GM19468 (cell line): ENCODE measurements around the gene NAPB.

Experiments used
- ATAC-seq: cut with Tn5 transposase; IDR thresholded peaks from one replicate; pipeline ENCODE4 v1.9.1; 2021; ENCODE audit warnings: mild to moderate bottlenecking, moderate library complexity, moderate number of reproducible peaks; ENCODE audit not compliant: unreplicated experiment; ENCODE audit errors: extremely low read depth

NAPB gene

GRCh38 chr20:23408957-23409356 lies 12.3 kb downstream of the NAPB start:
- ATAC-seq, result no peak

GRCh38 chr20:23407781-23408464 lies 13.4 kb downstream of the NAPB start:
- no peak for ATAC-seq

- ATAC-seq, result no peak
Observed at GRCh38 chr20:23406880-23407279, 14.4 kb downstream of the NAPB start.

GRCh38 chr20:23404196-23404595 lies 17.1 kb downstream of the NAPB start:
- ATAC-seq, result no peak

GRCh38 chr20:23403751-23404150 lies 17.5 kb downstream of the NAPB start:
- no peak for ATAC-seq

- ATAC-seq, result no peak
Observed at GRCh38 chr20:23401051-23401450, 20.2 kb downstream of the NAPB start.

GRCh38 chr20:23399568-23400241 lies 21.6 kb downstream of the NAPB start:
- no peak for ATAC-seq

- ATAC-seq, result no peak
Observed at GRCh38 chr20:23397961-23398360, 23.3 kb downstream of the NAPB start.

GRCh38 chr20:23396950-23397627 lies 24.2 kb downstream of the NAPB start:
- ATAC-seq, result no peak

GRCh38 chr20:23393996-23394775 lies 27.1 kb downstream of the NAPB start:
- no peak for ATAC-seq

GRCh38 chr20:23391707-23392310 lies 29.5 kb downstream of the NAPB start:
- no peak for ATAC-seq

- ATAC-seq, result no peak
Observed at GRCh38 chr20:23390091-23390774, 31.1 kb downstream of the NAPB start.

GRCh38 chr20:23387118-23387443 lies 34.2 kb downstream of the NAPB start:
- ATAC-seq, result no peak

GRCh38 chr20:23386304-23387117 lies 34.8 kb downstream of the NAPB start:
- ATAC-seq, result no peak

- ATAC-seq, result no peak
Observed at GRCh38 chr20:23381876-23382275, 39.4 kb downstream of the NAPB start.

- no peak for ATAC-seq
Observed at GRCh38 chr20:23379772-23380171, 41.5 kb downstream of the NAPB start.

GRCh38 chr20:23375827-23376226 lies 45.5 kb downstream of the NAPB start:
- ATAC-seq, result no peak

GRCh38 chr20:23374441-23374840 lies 46.8 kb downstream of the NAPB start:
- no peak for ATAC-seq

- ATAC-seq, result no peak
Observed at GRCh38 chr20:23371496-23371895, 49.8 kb downstream of the NAPB start.
